DMS79 (cell line): ENCODE data around the gene GRK1.

Source experiments
- DNase-seq: peaks from one replicate; lab custom pipeline; 2025; lab: John Stamatoyannopoulos, UW

Gene GRK1

DNA sequence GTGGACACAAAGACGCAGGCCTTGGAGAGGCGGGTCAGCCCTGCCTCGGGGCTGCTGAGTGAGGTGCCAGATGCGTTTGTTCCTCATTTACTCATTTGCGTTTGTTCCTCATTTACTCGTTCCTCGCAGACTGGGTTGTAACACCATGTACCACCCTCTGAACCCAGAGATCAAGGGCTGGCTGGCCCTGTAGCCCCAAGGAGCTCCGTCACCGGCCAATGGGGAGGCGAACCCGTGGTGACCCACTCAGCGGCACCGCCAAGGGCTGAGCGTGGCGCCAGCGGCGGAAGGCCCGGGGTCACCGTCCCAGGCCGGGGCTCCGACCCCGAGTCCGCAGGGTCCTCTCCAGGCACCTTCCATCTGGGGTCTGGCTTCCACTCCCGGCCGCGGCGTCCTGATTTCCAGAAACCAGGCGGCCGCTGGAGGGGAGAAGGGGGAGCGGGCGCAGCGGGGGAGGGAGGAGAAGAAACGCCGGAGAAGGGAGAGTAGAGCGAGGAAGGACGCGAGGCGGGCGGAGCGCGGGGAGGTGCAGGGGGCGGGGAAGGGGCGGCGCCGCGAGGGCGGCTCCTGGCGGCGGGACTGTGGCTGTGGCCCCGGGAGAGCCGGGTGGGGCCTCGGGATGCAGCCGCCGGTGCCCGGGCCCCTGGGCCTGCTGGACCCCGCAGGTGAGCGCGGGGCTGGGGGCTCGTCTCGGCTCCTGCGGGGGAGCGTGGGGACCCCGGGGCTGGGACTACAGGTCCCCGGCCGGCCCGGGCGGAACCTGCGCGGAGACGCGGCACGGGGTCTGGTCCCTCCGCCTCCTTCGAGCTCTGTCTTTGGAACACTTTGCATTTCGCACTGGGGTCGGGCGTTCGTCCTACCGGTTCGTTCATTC, 91.9 kb downstream of the GRK1 start, which contains the start of gene TMEM255B:
TMEM255B (plus strand) TSS at position 576 of the 874 bp plus-strand sequence; CDS start at position 620, 44 bp downstream.
- peak; percentile 74 for DNase-seq

DNA sequence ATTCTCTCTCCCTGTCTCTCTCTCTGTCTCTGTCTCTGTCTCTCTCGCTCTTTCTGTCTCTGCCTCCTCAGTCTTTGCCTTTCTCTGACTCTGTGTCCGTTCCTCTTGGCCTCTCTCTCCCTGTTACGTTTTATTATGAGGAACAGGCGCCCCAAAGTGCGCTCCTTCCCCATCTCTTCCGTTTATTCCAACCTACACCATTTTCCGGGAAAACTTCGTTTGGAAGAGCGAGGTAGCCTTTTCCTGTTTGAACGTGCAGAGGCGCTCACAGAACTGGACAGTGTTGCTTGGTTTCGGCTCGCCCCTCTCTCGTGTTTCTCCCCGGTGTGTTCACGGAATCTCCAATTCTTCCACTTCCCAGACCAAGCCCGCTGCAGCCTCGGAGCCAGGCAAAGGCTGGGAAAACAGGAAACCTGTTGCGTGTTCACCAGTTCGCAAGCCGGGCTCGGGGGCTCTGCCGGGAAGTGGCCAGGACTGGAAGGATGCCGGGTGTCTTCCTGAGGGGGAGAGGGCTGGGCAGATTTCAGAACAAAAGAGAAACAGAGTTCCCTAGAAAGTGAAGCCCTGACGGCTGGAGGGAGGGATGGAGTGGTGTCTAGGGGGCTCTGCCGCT, 92.6 kb downstream of the GRK1 start:
- peak; percentile 54 for DNase-seq

DNA sequence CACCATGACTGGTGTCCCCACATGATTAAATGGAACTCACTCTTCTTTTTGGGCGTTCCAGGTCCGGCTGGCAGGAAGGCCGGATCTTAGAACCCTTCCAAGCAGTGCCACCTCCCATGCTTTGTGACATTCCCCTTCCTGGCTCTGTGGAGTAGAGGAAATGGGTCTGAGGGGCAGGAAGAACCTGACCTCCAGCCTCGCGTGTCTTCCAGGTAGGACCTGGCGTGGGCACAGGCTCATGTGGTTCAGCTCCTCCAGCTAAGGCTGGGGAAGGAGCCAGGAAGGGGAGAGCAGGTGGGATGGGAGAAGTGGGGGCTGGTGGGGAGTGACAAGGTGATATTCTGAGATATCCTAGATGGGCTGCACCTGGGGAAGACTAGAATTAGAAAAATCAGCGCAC, 94.1 kb downstream of the GRK1 start:
- no peak for DNase-seq

DNA sequence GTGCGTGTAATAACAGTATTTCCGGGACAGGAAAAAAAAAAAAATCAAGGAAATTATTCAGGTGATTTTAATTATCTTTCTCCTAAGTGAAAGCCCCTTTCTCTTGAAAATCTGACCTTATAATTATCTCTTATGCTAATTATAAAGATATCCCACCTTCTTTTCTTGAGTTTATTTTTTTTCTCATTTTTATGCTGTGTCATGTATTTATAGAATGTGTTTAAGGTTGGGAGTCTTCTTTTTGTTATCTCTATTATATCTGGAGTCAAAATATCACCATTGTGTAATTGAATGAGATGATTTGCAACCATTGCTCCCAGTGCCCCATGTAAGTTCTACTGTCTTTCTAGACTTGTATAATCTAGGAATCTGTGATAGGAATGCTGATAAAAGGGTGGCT, 95.1 kb downstream of the GRK1 start:
- DNase-seq: no peak

DNA sequence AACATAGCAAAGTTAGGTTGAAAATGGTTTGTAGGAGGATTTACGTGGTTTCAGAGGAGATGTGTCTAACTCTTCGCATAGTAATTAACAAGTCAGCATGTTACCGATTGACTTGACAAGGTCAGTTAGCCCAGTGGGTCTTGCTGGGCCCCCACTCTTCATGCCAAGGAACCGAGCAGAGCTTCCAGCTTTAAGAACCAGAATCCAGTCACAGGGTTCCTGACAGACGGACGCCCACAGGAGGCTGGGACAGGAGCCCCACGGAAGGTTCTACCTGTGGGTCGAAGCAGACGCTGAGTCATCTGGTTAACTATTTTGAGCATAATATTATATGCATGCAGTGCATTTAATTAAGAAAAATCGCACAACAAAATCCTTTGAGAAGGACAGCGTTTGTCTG, 95.5 kb downstream of the GRK1 start:
- DNase-seq: no peak

DNA sequence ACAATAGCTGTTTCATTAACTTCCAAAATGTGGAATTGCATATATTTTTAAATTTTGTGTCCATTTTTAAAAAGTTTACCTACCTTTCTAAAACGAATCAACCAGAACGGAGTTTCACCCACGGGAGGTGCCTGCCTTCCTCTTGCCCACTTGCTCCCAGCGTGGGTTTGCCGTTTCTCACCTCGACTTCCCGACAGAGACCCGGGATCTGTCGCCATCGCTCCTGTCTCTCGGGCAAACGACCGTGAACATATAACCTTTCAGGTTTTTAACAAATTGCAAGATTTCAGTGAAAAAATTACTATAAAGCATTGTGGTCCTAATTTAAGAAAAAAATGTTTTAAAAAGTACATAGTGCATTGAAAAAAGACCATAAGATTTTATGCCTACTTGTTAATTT, 96.2 kb downstream of the GRK1 start:
- no peak for DNase-seq

DNA sequence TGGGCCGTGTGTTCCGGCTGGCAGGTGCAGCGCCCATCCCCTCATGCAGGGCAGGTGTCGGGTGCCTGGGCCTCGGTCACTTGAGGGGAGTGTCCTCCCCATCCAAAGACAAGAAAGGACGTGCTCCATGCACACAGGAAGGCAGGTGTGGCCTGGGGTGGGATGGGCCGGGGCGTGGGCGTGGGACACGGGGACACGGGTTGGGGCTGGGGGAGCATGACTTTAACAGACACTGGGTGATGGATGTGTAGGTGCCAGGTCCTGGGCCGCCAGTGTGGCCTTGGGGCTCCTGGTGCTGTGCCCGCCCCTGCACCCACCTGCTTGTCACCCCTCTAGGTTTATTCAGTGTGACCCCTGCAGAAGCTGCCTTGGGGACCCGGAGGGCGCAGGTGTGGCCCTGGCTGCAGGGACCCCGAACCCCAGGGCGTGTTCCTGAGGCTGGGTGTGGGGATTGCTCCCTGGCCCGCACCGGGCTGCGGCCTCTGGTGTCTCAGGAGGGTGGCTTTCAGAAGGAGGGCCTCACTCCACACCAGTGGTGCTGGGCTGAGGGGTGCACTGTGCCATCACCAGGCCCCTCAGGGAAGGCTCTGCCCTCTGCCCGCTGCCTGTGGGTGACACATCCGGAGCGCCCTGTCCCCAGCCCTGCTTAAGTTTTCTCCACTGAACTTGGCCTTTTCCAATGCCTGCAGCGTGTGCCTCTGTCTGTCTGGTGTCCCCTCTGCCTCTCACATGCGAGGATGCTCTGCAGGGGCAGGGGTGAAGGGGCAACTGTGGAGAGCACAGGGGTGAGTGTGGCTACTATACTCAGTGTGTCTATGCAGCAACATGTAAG, 97.2 kb downstream of the GRK1 start:
- DNase-seq: peak; percentile 16

DNA sequence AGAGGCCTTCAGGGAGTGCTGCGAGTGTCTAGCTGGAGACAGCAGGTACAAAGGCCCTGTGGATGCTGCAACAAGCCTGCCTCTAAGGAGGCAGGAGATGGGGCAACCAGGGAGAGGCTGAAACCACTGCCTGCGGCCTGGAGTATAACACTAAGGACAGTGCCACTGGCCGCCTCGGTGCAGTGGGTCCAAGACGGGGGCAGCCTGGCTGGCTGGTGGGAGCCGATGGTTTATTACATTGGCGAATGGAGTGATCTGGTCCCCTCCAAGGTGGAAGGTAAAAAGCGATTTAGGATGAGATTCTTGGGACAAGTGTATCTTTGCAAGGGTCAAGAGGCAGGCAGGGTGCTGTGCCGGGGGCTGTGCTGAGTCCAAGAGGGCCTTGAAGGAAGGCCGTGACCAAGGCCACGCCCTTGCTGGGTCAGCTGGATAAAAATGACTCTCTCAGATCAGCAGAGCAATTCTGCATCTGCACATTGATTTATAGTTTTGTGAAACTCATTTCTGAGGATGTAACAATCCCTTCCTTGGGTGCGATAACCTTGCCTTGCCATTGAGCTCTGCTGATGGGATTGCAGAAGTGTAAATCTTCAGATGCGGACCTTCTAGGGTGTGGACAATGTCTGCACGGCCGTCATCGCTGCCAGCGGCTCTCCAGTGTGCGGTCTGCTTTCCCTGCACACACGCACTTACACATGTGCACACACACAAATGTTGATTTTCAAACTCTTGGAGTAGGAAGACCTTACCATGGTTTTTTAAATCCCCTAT, 98.0 kb downstream of the GRK1 start:
- DNase-seq: no peak

DNA sequence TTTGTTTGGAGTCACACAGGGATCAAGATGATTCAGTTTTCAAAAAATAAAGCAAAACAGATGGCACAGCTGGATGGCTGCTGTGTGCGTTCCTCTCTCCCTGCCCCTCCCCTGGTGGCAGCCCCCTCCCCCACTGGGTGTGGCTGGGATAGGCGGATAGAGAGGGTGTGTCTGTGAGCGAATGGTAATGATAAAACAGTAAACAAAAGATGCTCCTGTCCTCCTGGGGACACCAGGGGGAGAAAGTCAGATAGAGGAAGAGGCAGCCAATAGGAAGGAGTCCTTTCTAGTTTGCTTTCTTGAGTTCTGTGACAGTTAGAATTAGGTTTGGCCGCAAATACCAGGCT, 98.5 kb downstream of the GRK1 start:
- DNase-seq: no peak

DNA sequence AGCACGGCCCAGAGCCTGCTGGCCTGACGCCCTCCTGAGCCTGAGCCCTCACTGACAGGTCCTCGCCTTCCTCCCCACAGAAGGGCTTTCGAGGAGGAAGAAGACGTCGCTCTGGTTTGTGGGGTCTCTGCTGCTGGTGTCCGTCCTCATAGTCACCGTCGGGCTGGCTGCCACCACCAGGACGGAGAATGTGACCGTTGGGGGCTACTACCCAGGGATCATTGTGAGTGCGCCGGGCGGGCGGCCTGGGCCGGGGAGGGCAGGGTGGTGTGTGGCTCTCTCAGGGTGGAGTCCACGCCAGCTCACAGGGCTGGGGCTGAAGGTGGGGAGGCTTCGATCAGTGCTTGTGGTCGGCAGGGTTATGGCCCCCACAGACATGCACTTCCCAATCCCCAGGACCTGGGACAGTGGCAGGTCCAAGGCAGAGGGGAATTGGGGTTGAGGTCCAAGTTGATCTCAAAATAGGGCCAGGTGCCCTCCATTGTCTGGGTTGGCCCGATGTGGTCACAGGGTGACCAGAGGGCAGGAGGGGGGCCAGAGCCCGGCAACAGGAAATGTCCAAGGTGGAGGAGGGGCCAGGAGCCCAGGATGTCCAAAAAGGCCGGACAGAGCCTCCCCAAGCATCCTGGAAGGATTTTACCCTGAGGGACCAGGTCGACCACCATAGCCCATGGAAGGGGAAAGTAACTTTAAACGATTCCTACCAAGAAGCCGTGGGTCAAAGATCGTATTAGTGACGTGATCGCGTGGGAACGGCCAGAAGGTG, 99.2 kb downstream of the GRK1 start:
- no peak for DNase-seq

DNA sequence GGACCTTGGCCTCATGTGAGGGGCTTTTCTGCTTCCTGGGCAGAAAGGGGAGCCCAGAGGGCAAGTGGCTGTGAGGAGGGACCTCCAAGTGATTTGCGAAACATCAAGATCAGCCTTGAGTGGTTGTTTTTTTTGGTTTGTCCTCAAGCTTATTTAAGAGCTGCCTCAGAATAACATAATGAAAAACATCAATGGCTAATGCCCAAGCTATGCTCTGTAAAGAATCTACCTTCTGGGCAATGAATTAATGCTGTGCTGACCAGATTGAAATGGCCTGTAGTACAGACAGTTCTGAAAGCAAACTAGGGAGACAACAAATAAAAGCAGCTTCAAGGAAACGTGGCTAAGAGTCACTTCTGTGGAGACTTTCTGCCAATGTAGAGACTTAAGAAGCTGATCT, 100.3 kb downstream of the GRK1 start:
- DNase-seq: no peak

DNA sequence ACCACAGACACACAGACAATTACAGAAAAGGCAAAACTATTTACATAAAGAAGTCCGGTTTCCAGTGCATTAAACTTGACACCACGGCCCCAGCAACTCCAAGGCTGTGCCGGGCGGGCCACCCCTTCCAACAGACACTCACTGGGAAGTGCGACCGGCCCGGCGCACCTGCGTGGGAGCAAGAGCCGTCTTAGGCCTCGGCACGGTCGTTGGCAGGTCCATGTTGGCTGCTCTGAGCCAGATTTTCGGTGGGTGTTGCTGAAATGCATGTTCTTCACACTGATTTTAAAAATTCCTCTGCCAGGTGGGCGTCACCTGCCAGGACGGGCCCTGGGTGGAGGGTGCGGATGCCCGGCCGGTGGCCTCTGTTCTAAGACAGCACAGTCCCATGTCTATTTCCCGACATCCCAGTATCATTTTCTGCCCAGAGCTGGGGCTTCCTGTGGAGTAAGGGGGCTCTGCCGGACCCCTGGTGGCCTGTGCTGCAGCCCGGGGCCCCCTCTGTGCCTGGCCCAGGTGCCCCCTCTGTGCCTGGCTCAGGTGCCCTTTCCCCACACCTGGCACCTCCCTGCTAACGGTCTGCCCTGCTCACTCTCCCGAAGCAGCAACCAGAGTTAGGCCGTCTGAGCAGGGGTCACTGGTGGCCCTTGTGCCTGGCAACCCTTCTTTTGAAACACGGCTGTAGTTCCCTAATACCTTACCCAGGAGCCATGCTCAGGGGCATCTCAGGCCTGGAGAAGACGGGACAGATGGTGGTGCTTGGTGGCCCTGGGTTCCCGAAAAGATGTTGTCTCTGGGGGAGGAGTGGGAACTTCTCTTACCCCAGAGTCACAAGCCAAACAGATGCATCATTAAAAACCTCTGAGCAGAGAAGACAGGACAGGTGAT, 101.2 kb downstream of the GRK1 start:
- DNase-seq: no peak

DNA sequence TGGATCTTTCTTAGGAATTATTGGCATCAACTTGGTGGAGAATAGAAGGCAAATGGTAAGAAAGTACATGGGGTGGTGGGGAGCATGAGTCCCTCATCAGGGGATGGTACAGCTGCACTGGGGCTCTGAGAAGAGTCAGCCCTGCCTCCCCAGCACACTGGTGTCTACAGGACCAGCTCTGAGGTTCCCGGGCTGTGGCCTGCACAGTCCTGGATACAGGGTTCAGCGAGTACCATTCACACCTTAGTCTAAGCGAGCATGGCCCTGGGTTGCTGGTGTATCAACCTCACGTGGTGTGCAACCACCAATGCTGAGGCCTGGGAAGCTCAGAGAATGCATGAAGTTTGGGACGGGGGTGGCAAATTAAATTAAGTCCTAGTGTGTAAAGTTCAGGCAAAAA, 102.1 kb downstream of the GRK1 start:
- no peak for DNase-seq

DNA sequence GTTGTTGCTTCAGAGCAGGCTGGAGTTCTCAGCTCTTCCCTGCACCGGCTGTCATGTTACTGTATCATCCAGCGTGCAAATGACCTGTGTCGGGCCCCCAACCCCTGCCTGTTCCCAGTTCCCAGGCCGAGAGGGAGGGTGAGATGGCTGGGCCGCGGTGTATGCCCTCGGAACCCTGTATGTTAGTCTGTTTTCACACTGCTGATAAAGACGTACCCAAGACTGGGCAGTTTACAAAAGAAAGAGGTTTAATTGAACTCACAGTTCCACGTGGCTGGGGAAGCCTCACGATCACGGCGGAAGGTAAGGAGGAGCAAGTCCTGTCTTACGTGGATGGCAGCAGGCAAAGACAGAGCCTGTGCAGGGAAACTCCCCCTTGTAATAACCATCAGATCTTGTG, 102.9 kb downstream of the GRK1 start:
- DNase-seq: no peak

DNA sequence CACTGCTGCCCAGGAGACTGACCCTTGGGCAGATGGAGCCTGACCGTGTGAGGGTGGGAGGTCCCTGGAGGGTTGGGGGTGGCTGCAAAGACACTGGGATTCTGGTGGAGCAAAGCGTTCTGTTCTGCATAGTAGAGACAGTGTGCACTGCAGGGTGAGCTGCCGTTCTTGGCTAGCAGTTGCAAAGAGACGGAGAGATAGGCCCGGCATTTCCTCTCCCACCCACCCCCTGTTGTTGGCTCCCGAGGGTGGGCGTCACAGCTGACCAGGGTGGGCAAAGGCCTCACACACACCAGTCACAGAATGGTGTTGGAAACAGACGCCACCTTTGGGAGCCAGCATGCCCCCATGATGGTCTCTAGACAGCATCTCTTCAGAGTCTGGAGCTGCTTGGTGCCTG, 103.4 kb downstream of the GRK1 start:
- DNase-seq: no peak

DNA sequence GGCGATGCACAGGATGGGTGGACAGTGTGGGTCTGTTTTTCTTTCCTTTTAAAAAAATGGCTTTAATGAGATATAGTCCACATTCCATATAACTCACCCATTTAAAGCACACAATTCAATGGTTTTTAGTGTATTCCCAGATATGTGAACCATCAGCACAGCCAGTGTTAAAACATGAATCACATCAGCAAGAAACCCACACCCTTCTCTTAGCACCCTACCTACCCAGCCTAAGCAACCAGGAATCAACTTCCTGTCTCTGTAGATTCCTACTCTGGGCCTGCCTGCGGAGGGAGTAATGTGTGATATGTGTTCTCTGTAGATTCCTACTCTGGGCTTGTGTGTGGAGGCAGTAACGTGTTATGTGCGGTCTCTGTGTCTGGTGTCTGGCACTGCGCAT, 103.9 kb downstream of the GRK1 start:
- DNase-seq: no peak

DNA sequence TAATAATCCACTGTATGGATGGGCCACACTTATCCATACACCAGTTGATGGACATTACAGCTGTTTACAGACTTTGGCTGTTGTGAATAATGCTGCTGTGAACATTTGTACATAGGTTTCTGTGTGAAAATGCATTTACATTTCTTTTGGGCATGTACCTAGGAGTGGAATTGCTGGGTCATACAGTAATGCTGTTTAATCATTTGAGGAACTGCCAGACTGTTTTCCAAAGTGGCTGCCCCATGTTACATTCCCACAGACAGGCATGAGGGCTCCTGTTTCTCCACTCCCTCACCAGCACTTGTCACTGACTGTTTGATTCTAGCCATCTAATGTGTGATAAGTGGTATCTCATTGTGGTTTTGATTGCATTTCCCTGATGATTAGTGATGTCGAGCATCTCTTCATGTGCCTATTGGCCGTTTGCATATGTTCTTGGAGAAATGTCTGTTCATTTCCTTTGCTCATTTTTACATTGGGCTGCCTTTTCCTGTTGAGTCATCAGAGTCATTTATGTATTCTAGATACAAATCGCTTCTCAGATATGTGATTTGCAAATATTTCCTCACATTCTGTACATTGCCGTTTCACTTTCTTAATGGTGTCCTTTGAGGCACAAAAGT, 104.8 kb downstream of the GRK1 start:
- DNase-seq: no peak

DNA sequence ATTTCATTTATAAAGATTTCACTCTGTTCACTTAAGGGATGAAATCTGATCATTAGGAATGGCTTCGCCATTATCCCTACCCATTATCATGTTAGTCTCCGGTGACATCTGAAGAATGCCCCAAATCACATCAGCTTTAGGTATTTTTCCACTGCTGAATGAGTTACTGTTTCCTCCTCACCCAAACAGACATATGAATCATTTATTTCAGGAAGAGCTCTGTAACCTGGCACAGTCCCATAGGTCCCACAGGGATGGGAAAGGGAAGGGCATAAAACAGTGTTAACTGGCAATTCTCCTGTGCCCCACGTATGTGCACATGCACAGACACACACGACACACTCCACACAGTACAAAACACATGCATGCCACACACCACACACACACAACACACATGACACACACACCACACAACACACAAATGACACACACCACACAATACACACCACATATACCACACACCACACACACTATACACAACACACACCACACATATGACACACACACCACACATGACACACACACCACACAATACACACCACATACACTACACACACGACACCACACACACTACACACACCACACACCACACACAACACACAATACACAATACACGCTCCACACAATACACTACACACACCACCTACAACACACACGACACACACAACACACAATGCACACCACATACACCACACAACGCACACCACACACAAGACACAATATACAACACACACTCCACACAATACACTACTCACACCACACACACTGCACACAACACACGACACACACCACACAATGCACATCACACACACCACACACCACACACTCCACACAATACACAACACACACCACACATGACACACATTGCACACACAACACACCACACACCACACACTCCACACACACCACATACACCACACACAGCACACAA, 107.4 kb downstream of the GRK1 start:
- no peak for DNase-seq
